Measurements from ENCODE around the gene SEPTIN8.

DNA sequence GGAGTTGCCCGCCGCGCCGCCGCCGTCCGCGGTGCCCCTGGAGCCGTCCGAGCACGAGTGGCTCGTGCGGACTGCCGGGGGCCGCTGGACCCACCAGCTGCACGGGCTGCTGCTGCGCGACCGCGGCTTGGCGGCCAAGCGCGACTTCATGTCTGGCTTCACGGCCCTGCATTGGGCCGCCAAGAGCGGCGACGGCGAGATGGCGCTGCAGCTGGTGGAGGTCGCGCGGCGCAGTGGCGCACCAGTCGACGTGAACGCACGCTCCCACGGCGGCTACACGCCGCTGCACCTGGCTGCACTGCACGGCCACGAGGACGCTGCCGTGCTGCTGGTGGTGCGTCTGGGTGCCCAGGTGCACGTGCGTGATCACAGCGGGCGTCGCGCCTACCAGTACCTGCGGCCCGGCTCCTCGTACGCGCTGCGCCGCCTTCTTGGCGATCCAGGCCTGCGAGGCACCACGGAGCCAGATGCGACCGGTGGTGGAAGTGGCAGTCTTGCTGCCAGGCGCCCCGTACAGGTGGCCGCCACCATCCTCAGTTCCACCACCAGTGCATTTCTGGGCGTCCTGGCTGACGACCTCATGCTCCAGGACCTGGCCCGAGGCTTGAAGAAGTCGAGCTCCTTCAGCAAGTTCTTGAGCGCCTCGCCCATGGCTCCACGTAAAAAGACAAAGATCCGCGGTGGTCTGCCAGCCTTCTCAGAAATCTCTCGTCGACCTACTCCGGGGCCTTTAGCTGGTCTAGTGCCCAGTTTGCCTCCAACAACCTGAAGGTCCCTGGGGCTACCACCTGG is 37.7 kb upstream of the SEPTIN8 start:
- no peak for TF ChIP-seq CTCF (IDR thresholded peaks at IDR 0.05; ENCODE audit: low read depth, low read length)
- TF ChIP-seq EZH2phosphoT487 (IDR thresholded peaks at IDR 0.05; ENCODE audit: low read depth), result no peak
